Measurements from ENCODE around the gene CMIP. TPM values are rescaled to one million over a fixed set of nuclear protein-coding genes. Genes with fewer than 3 reads are reported as not detected.

Gene CMIP
- total RNA-seq, 3 donors from 2014 or later: 14.9 to 23.9 (median 17.6) TPM

DNA sequence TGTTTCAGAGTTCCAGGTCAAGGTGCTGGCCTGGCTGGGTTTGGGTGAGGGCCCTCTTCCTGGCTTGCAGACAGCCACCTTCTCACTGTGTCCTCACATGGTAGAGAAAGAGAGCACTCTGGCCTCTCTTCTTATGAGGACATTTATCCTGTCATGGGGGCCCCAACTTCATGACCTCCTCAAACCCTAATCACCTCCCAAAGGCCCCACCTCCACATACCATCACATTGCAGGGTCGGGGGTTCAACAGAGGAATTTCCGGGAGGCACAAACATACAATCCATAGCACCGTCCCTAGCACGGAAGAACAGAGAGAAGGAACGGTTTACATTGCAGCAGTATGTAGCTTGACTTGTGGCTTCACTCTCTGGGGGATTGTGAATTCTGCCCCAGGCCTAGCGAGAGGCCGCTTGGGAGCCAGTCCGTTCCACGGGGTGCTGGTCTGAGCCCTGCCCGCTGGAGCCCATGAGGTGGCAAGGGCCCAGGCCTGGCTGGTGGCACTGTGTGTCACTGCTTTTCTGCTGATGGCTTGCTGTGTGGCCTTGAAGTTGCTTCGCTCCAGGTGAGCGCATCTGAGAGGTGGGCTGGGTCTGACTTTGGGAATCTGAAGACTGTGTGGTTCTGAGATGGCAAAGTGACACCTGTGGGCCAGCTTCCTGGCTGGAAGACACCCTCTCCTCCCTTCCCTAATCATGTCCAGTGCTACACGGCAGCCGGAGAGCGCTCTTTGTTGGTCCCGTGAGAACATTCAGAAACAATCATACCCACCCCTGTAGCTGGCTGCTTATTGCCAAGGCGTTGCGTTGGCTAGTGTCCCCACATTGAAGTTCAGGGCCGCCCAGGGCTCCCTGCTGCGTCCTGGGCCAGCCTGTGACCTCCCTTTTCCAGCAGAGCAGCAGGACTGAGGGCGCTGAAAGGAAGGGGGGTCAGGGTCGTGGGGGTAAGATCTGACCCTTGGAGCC is 98.3 kb downstream of the CMIP start:
- peaks cover 0 to 6% of the 10 kb centered on the region in 2 donors for H3K4me1 ChIP-seq
- no peak for DNase-seq (ENCODE audit: low spot score in 2 of 2)
- intact Hi-C loops (cut with DNase I; ENCODE audit: low total_unique reads): no loop called here
- peak overlapping the region; percentile 4 to 11 for H3K27ac ChIP-seq
- H3K9me3 ChIP-seq: no peaks in the 10 kb centered on the region
- H3K4me3 ChIP-seq: no peak overlapping the region
- H3K27me3 ChIP-seq: no peaks in the 10 kb centered on the region
- no peak for TF ChIP-seq POLR2A (IDR thresholded peaks at IDR 0.05)
- TF ChIP-seq, protein P1, sequence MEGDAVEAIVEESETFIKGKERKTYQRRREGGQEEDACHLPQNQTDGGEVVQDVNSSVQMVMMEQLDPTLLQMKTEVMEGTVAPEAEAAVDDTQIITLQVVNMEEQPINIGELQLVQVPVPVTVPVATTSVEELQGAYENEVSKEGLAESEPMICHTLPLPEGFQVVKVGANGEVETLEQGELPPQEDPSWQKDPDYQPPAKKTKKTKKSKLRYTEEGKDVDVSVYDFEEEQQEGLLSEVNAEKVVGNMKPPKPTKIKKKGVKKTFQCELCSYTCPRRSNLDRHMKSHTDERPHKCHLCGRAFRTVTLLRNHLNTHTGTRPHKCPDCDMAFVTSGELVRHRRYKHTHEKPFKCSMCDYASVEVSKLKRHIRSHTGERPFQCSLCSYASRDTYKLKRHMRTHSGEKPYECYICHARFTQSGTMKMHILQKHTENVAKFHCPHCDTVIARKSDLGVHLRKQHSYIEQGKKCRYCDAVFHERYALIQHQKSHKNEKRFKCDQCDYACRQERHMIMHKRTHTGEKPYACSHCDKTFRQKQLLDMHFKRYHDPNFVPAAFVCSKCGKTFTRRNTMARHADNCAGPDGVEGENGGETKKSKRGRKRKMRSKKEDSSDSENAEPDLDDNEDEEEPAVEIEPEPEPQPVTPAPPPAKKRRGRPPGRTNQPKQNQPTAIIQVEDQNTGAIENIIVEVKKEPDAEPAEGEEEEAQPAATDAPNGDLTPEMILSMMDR (IDR thresholded peaks at IDR 0.05): no peak
- TF ChIP-seq POLR2AphosphoS5 (IDR thresholded peaks at IDR 0.05): no peak
- no peaks in the 10 kb centered on the region for H3K36me3 ChIP-seq

DNA sequence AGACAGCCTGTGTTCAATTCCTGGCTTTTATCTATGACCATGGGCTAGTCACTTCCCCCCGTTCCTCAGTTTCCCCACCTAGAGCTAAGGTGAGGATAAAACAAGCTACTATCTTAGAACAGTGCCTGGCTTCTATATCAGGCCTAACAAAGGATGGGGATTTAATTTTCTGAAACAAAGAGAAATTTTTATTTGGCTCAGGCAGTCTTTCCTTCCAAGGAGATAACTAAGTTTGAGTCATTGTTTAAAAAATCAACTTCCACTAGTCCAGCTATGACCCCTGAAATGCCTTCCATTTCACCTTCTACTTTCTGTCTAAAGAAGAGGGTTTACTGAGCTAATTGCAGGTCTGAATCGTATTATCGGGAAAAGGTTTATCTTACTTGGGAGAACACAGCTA is 99.0 kb downstream of the CMIP start:
- Histone ChIP-seq H3K4me3 (no peak overlapping the region), H3K9me3 (no peaks in the 10 kb centered on the region), H3K27me3 (no peaks in the 10 kb centered on the region), H3K4me1 (peaks cover 0 to 6% of the 10 kb centered on the region in 2 donors), H3K27ac (no peak overlapping the region), H3K36me3 (no peaks in the 10 kb centered on the region)
- TF ChIP-seq POLR2A (IDR thresholded peaks at IDR 0.05) (no peak), POLR2AphosphoS5 (IDR thresholded peaks at IDR 0.05) (no peak)
- TF ChIP-seq, protein P1 (IDR thresholded peaks at IDR 0.05): no peak
- DNase-seq (ENCODE audit: low spot score in 2 of 2): no peak
- intact Hi-C loops (cut with DNase I; ENCODE audit: low total_unique reads): no loop called here

DNA sequence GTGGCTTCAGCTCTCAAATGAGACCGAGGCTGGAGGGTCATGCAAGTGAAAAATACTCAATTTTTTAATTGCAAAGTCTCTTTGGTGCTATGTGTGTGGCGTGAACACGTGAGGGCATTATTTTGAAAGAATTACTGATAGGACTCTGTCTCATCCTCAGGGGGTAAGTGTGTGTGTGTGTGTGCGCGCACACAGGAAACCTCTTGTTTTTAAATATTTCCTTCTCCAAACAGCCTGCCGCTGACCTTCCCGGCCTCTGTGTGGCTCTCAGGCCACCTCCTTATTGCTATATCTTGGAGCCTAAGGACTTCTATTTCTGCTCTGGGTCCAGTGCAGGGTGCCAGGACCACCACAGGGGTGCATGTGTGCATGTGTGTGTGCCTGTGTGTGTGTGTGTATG is 99.7 kb downstream of the CMIP start:
- Histone ChIP-seq H3K9me3 (no peaks in the 10 kb centered on the region), H3K4me3 (no peak overlapping the region), H3K27me3 (no peaks in the 10 kb centered on the region), H3K4me1 (peaks cover 0 to 6% of the 10 kb centered on the region in 2 donors), H3K36me3 (no peaks in the 10 kb centered on the region), H3K27ac (no peak overlapping the region)
- TF ChIP-seq, protein P1 (IDR thresholded peaks at IDR 0.05): no peak
- TF ChIP-seq POLR2AphosphoS5 (IDR thresholded peaks at IDR 0.05): no peak
- no peak for DNase-seq (ENCODE audit: low spot score in 2 of 2)
- intact Hi-C loops (cut with DNase I; ENCODE audit: low total_unique reads): no loop called here

DNA sequence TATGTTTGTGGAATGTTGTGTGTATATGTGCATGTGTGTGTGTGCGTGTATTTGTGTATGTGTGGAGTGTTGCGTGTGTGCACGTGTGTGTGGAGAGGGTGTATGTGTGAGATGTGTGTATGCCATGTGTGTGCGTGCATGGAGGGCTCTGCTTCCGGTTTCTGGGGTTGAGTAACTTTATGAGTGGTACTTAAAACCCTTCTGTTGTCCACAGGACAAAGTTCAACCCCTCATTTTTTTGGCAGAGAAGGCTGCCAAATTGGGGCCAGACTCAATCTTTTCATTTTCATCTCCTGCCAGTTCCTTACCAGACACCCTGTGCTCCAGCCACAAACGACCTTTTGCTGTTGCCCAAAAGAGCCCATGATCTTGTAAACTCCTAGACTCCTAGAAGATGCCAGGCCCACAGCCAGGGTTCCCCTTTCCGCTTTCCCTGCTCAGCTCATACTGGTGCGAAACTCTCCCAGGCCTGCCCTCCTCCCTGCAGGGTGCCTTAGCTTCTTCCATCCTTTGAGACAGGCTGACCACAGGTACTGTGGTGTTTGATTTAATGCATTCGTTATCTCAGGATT is 100.2 kb downstream of the CMIP start:
- H3K4me1 ChIP-seq: peaks cover 0 to 6% of the 10 kb centered on the region in 2 donors

More for the DNA sequence above, 100.2 kb downstream of the CMIP start:
- H3K9me3 ChIP-seq: no peaks in the 10 kb centered on the region
- H3K36me3 ChIP-seq: no peaks in the 10 kb centered on the region
- no peaks in the 10 kb centered on the region for H3K27me3 ChIP-seq
- DNase-seq (ENCODE audit: low spot score in 2 of 2): no peak
- intact Hi-C loops (cut with DNase I; ENCODE audit: low total_unique reads): no loop called here
- no peak overlapping the region for H3K4me3 ChIP-seq
- no peak overlapping the region for H3K27ac ChIP-seq
- TF ChIP-seq POLR2A (IDR thresholded peaks at IDR 0.05): no peak
- TF ChIP-seq, protein P1 (IDR thresholded peaks at IDR 0.05): no peak
